Right lung (tissue), 5 donors: ENCODE data around the gene CTNND2. TPM values are rescaled to one million over a fixed set of nuclear protein-coding genes. Genes with fewer than 3 reads are reported as not detected.
"Not testable (repeated sequence)": the region's sequence is repeated elsewhere in the genome, so short reads cannot be mapped to it uniquely, and the experiment has no call there.

Experiments
- DNase-seq, 2 donors: peaks; one replicate each; pipeline ENCODE4 v3.0.0-alpha.2; 2013
- polyA plus RNA-seq, 5 donors: library from polyadenylated mRNA; unstranded; fragments of 120-200 nt; gene quantifications; one replicate each; pipeline versions ENCODE4 v1.2.1 to v1.2.3, GENCODE V29; 2013; ENCODE audit warnings: inconsistent platforms in 1 of 5, low replicate concordance in 1 of 5; ENCODE audit not compliant: insufficient read length in 5 of 5, insufficient read depth in 1 of 5

CTNND2 gene
- polyA plus RNA-seq, 5 donors, result 1.7 to 3.6 (median 1.9) TPM

DNA sequence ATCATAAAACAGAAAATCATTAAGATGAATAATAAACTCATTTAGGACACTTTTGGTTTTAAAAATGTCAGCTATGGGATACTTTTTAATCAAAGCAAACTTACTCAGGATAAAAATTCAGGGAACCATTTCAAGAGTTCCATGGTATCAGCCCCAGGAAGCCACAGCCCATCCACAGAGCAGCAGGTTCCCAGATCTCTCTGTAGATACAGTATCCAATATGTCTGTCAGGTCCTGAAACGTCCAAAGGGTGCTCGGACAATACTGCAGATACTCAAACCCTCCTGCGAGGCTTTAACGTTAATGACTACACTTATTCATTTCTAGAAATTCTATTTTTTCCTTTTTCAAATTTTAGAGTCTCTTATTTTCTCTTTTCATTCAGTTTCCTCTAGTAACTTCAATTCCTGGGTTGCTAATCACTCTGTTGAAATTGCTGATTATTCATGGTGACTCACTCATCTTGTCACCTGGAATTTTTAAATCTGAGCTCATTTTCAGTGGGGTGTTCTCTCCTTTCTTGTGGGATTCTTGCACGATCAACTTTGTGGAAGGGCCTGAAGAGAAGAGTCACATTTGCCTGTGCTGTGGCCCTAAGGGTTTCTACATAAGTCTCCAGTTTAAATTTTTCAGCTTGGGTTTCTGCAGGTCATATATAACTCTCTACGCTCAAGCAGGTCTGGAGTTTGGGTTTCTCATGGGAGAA is 435.8 kb downstream of the CTNND2 start:
- no peak for DNase-seq

DNA sequence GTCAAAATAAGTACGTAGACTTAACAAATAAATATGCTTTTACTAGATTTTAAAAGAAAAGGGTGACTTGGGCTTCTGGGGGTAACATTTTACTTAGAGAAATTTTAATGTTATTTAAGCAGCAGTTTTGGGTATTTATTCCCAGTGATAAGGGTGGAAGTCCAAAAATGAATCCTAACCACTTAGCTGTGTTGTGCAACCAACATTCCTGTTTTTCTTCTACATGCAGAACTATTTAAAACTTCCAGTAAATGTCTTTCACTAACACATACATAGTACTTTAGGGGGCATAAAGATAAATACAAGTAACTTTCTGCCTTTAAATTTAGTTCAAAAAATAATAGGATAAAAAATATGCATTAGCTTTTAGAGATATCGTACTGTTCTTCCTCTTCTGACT is 436.7 kb downstream of the CTNND2 start:
- DNase-seq, result no peak

DNA sequence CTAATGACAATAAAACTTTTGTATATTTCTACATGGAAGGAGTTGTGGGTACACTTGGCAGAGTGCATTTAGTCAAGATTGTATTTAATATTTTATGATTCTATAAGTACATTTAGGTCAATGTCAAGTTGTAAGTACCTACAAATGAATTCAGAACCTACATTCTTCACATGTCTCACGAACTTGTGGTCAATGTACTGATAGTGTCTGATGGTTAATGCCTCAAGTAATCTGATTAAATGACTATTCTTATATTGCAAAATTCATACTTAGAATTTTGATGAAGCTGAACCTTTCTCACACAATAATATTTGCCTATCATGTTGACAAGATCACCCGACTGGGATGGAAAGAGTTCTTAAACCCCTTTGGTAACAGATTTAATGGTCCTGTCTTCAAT is 444.5 kb downstream of the CTNND2 start:
- DNase-seq, result no peak

DNA sequence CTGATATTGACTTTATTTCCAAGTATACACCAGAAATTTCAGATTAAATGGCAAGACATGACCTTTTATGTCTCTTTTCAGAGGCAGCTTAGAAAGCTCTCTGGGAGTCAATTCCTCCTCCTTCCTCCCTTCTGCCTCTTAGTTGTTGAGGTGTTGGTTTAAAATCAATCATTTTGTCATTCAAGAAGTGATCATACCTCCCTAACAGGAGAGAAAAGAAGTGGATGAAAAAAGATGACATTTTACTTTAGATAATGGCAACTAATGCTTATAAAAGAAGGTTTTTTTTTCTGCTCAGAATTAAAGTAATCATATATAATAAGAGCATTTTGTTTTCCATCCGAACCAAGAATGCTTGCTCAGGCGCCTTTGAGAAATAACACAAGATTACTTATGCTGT is 448.7 kb downstream of the CTNND2 start:
- DNase-seq, result no peak

DNA sequence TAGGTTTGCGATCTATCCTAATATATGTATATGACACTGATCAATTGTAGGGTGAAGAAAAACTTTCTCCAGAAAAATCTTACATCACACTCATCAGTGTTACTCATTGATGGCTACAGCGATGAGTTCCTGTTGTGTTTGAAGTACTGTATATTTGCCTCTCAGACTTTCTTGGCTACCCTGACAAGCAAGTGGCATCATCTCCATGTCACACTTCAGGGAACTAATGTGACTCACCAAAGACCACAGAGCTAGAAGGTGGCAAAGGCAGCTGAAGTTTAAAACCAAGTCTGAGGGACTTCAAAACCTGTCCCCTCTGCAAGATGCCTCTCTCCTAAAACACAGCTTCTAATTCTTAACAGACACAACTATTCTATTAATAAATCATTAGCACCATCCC is 451.4 kb downstream of the CTNND2 start:
- DNase-seq, result no peak

DNA sequence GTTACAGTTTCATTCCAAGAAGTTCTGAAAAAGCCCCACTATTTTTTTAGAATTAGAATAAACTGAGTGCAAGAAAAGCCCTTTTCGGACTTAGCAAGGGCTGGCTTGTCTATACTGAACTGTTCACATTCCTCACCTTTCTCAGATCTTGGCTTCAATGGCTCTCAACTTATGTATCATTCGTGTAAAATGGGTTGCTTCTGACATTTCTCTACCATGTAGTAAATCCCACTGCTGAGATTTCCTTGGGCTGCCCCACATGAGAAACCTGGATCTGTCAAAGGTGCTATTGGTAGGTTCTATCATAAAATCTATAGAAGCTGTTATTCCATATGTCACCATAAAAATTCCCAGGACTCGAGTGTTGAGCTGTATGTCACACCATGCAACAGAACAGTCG is 454.3 kb downstream of the CTNND2 start:
- no peak for DNase-seq

DNA sequence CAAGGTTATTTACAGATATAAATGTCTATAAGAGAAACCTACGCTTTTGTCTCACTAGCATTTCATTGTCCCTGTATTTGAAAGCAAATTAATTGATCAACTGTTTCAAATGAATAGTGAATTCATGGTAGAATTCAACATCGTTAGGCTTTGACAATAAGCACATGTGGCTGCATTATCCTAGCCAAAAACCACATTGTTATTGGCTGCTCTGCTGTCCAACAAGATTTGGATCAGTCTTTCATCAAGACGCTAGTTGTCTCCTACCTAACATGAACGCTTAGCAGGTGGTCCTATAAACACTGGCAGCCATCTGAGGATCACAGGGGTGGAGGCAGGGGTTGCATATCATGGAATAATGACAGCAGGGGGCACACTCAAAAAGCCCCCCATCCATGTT is 455.0 kb downstream of the CTNND2 start:
- no peak for DNase-seq

DNA sequence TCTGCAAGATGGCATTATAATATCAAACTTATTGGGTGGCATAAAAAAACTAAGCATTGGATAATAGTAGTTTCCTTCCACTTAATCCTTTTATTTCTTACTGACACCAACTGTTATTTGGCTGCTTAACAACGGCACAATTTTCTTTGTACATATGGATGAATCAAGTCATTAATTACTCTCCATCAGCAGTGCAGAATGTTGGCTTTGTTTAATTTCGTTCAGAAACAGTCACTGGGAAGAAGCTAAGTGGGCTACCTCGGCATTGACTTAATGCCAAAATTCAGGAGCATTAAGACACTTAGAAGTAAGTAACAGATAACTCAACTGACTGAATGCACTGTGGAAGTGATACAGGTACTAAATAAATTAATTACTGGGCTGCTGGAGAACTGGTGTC is 460.4 kb downstream of the CTNND2 start:
- DNase-seq, result no peak

DNA sequence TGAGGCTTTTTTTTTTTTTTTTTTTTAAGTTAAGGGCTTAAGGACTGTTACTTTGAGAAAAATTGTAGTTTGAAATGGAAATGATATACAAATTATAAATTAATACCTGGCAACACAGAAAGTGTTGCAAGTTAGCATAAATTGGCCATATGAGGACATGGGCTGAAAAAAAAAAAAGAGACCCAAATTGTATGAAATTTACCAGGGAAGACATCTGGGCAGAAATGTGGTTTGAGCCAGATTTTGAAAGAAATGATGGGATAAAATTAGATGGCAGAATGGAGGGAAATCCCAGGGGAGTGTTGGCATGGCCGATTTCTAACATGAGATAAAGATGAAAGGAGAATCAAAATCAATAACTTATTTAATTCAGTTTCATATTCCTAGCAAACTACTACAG is 472.1 kb downstream of the CTNND2 start:
- no peak for DNase-seq

DNA sequence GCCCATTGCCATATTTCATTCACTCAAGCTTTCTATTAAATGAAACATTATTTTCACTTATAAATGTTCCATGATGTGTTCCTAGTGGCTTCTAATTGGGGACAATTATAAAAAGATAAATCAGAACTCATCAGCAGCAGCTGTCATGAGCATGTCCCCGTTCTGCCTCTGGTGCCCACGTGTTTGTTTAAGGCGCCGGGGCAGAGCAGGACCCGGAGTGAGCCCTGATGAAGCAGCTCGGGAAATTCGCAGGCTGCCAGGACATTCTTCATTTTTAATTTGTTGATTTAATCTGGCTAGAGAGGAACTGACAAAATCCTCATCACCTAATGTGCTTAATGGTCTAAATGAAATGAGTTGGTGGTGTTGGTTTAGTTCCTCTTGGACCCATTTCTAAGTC is 475.0 kb downstream of the CTNND2 start:
- DNase-seq, result no peak

DNA sequence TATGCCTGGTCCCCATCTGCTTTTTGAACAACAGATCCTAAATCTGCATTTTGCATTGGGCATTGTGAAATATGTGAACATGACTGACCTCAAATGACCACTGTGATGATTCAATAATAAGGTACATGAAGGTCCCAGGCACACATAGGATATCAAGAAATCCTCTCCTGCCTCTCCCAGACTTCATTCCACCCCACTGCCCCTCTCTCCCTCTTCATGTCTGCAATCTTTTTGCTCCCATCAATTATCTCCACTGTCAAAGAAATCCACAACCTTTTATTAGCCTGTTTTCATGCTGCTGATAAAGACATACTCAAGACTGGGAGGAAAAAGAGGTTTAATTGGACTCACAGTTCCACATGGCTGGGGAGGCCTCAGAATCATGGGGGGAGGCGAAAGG is 476.7 kb downstream of the CTNND2 start:
- no peak for DNase-seq

DNA sequence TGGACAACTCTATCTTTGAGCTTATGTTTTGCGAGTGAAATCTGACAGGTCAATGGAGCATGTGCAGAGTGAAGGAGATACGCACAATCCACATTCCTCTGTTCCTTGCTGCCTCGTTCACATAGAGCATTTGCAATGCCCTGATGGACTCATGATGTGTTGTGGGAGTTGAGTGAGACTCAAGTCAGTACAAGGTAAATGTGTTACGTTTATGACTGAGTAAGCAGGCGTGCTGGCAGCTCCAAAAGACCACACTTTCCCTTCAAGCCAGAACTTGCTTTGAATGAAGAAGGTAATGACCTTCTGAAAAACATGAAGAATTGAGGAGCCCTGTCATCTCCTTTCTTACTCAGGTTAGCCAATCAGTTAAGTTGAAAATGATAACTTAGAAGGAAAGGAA is 477.8 kb downstream of the CTNND2 start:
- no peak for DNase-seq

DNA sequence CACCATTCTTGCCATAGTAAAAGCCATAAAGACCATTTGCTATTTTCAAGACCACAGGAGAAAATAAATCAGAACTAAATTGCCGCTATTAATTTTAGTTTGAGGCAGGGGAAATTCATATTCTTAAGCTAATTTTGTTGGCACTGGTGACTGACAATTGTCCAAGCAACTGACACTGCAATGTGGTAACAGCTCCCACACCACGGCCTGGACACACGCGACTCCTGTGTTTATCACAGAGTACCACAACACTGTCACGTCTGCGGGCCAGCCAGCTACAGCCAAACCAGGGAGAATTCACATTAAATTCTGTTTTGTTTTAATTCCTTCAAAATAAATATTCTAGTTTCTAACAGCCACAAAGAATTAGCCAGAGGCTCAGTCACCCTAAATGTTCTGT is 481.9 kb downstream of the CTNND2 start:
- no peak for DNase-seq

DNA sequence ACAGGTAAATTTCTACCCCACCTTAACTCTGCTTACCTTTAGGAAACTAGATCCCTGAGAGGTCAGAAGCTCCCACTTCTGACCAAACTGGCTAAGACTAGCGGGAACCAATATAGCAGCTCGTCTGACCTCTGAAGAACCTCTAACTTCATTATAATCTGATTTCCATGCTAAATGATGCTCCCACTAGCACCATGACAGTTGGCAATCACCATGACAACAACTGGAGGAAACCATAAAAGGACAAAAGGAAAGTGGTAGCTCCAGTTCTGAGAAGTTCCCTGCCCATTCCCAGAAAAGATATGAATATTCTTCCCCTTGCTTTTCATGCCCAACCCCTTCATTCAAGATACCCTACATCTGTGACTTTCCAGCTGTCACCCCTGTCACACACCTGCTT is 483.3 kb downstream of the CTNND2 start:
- no peak for DNase-seq

DNA sequence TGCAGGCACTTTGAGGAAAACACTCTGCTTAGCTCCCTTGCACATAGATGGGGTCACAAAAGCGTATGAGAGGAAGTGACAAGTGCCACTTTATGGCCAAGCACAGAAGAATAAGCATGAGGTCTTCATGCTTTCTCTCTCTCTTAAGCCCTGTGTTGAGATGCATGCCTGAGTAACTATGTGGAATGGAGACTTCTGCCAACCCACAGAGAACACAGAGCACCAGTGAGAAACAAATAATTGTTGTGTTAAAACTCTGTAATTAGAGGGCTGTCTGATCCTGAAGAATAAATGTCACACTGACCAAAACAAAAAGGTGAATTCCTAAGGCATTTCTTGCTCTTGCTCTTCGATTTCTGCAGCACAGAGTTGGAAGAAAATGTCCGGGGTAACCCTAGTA is 488.5 kb downstream of the CTNND2 start:
- no peak for DNase-seq

DNA sequence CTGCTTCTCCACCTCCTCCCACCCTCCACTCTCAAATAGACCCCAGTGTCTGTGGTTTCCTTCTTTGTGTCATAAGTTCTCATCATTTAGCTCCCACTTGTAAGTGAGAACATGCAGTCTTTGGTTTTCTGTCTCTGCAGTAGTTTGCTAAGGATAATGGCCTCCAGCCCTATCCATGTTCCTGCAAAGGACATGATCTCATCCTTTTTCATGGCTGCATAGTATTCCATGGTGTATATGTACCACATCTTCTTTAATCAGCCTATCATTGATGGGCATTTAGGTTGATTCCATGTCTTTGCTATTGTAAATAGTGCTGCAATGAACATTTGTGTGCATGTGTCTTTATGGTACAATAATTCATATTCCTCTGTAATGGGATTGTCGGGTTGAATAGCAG is 489.5 kb downstream of the CTNND2 start:
- DNase-seq, result not testable (repeated sequence)

DNA sequence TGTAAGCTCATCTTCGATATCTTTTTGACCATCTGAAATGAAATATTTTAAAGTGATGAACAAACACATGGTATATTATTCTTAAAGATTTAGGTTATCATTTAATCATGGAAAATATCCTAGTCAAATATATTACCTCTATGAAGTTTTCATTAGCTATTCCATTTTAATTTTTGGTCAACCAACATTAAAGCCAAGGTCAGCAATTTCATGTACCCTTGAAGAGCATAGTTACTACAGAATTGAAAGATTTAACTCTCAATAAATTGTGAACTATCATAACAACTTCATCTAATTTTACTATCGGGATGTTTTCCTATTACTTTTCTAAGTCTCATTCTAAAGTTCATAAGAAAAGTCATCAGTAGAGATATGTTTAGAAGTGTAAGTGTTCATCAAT is 492.6 kb downstream of the CTNND2 start:
- no peak for DNase-seq

DNA sequence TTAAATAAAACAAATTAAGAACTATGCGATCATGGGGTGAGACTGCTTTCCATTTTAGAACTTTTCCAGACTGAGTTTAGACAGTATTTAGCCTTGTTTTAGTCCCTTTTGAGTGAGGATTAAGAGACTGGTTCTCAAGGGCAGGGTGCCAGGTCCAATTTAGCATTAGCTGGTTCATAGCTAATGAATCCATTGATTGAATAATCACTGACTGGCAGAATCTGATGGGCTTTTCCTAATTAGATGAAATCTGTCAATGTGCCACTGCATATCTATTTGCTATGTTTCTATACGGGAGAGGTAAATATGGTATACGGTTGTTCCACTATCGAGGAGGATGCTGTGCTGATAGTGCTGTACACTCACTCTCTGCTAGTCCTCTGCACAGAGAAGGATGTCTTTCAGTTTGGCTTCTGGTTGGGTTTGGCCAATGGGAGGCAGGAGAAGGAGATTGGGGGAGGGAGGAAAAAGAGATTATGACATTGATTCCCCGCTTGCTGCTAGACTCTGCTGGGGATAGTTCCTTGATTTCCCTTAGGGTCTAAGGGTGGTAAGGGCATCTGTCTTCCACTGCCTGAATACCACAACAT is 496.6 kb downstream of the CTNND2 start:
- DNase-seq, result no peak

DNA sequence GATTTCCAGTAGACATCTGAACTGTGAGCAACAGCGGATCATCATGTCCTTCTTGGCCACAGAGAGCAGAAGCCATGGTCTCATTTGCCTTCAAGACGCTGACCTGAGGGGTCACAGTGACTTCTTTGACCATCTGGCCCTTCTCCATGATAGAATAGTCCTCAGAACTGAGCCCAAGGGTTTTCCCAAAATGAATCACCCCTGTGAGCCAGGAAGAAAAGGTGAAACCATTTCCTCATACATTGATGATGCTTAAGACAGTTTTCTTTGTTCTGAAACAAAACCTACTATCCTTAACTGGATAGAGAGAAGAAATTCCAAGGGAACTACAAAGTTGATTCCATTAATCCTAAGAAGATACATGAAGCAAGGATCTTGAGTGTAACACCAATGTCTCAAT is 503.9 kb downstream of the CTNND2 start:
- DNase-seq, result no peak

DNA sequence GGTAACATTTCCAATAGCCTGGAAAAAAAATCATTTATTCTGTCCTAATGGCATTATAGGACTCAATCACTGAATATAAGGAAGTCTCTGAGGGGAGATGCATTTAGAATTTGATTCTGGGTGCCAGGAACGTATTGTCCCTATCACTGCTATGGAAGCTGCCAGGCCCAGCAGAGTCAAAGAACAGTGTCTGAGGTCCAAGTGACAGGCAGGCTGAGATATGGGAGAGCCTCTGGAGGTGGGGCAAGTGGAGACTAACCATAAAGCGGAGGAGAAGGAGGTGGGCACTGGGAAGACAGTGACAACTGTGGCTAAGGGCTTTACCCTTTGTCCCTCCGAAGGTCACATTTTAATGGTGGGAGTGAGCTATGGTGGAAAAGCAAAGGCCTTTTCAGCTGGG is 505.5 kb downstream of the CTNND2 start:
- no peak for DNase-seq

DNA sequence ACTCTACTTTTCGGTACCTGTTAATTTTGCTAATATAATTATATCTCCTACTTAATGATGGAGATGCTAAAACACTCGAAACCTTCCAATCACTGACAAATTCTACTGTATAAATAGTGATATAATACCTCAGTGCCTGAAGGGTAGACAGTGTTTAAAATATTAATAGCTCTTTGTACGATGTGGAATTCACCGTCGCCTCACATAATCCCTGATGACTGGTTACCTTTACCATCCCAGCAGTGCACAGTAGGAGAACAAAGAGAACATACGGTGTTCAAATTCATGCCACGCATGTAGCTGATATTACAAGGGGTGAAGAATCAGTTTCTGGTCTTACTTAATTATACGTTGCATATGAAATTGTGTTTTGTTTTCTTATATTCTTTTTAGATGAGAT is 506.7 kb downstream of the CTNND2 start:
- no peak for DNase-seq

DNA sequence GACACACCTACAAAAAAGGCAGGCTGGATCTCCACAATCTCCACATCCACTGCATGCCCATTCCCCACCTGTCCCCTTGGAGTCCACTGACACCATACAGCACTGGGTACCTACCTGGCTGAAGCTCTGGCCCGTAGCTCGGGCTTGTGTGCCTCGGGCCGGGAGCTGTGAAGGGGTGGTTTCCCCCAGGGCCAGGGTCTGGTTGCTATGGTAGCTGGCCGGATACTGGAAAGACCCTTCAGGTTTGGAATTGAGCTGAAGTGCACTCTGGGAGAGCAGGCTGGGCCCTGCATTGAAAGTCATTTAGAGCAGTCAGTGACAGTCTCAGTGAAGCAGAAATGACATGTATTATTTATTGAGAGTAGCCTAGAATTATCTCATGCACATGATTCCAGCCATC is 507.3 kb downstream of the CTNND2 start:
- no peak for DNase-seq

DNA sequence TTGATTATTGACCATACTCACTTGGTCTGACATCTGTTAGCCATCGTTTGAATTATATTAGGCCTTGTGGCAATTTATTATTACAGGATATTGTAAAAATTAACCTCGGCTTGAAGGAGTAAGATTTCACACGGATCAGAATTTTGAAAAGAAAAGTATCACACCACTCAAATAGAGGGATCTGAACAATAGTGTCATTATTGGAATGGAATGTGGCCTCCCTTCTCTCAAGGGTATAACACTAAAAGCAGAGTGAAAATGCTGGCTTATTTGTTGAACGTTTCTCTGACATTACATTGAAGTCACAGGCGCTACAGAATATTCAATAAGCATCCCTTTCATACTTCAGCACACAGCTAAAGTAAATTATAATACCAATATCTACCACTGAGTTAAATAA is 509.3 kb downstream of the CTNND2 start:
- no peak for DNase-seq

DNA sequence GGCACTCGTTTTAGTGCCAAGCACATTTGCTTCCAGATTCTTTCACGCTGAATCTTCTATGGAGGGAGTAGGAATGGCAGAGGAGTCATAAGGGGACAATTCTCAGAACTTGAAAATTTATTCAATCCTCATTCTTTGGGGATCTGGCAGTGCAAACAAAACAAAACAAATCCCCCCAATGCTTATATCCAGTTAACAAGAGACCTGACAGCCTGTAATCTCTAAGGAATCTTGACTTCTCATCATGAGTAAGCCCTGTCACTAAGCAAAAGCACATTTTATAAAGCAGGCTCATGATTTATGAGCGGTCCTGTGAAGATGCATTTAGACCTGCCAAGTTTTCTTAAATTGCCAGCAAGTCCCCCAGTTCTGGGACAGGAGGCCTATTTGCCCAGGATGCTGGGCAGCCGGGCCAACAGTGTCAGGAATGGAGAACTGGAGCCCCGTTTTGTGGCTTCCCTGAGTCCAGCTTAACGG is 513.9 kb downstream of the CTNND2 start:
- DNase-seq, result no peak
